Measurements from ENCODE around the gene ZNF92. TPM values are rescaled to one million over a fixed set of nuclear protein-coding genes. Genes with fewer than 3 reads are reported as not detected.

Gene ZNF92
- total and polyA plus RNA-seq, 2 of the 13 experiments (the other 11 are each of a cell fraction or from before 2014, with no cell fraction given), result 4.0 to 13.2 TPM

- TF ChIP-seq STAG1 (CRISPR knock-in tag; IDR thresholded peaks at IDR 0.05) (peak; percentile 30), ZNF619 (CRISPR knock-in tag; IDR thresholded peaks at IDR 0.05) (no peak), FOXK2 (IDR thresholded peaks at IDR 0.05) (peak; percentile 70; the same call in 1 of the 2 replicates), TCF7 (IDR thresholded peaks at IDR 0.05; ENCODE audit: low read depth) (peak; percentile 91), ZMYM3 (CRISPR knock-in tag; IDR thresholded peaks at IDR 0.05) (peak; percentile 79; the same call in 1 of the 2 replicates), RARG (CRISPR knock-in tag; IDR thresholded peaks at IDR 0.05; ENCODE audit: low read depth) (no peak), ZNF691 (CRISPR knock-in tag; IDR thresholded peaks at IDR 0.05; ENCODE audit: borderline replicate concordance, low read depth) (0 out of 2 replicates have a peak, but pooled peaks have one; percentile 61), ZNF512B (CRISPR knock-in tag; IDR thresholded peaks at IDR 0.05; ENCODE audit: borderline replicate concordance) (no peak), CREM (IDR thresholded peaks at IDR 0.05) (peak; percentile 90), CREM (CRISPR knock-in tag; IDR thresholded peaks at IDR 0.05) (no peak), CEBPB (IDR thresholded peaks at IDR 0.05; ENCODE audit: borderline replicate concordance, low read depth, low read length) (peak; percentile 85), HDAC1 (CRISPR knock-in tag; IDR thresholded peaks at IDR 0.05) (peak; percentile 91), ZBTB33 (CRISPR knock-in tag; IDR thresholded peaks at IDR 0.05) (peak; percentile 68), ZNF605 (CRISPR knock-in tag; IDR thresholded peaks at IDR 0.05) (no peak; the same call in 1 of the 2 replicates), ZNF34 (CRISPR knock-in tag; IDR thresholded peaks at IDR 0.05; ENCODE audit: borderline replicate concordance) (0 out of 2 replicates have a peak, but pooled peaks have one; percentile 38), HOMEZ (CRISPR knock-in tag; IDR thresholded peaks at IDR 0.05; ENCODE audit: low read depth) (peak; percentile 91; the same call in 1 of the 2 replicates), ZNF615 (CRISPR knock-in tag; IDR thresholded peaks at IDR 0.05; ENCODE audit: borderline replicate concordance) (no peak), BHLHE40 (IDR thresholded peaks at IDR 0.05; ENCODE audit: low read length) (no peak), CC2D1A (CRISPR knock-in tag; IDR thresholded peaks at IDR 0.05) (no peak), NFYC (CRISPR knock-in tag; IDR thresholded peaks at IDR 0.05) (no peak), SP4 (CRISPR knock-in tag; IDR thresholded peaks at IDR 0.05) (no peak), KDM4B (CRISPR knock-in tag; IDR thresholded peaks at IDR 0.05) (0 out of 2 replicates have a peak, but pooled peaks have one; percentile 80)
These were observed 71.5 kb downstream of the ZNF92 start (continued) for GRCh38 chr7:65444899-65445823.
